ENCODE measurements around the gene MINDY2.

GRCh38 chr15:58761010-58761388, 10.1 kb upstream of the MINDY2 start:
- TF ChIP-seq POLR2A (IDR thresholded peaks at IDR 0.05; ENCODE audit: low read depth, low read length) (no peak), TAF1 (IDR thresholded peaks at IDR 0.05; ENCODE audit: borderline replicate concordance, low read depth, low read length) (no peak)
